OCI-LY1 (cell line): ENCODE data around the gene HAUS8.

Experiments used
- H2AFZ ChIP-seq: fragments of 200-600 bp; sonication (generic), shearing (Covaris generic); 2 replicates; pipeline ENCODE4 v1.6.0; 2014; ENCODE audit warnings: antibody characterized with exemption, mild to moderate bottlenecking, low read length
- H3F3A ChIP-seq: fragments of 200-600 bp; sonication (generic), shearing (Covaris generic); 2 replicates; pipeline ENCODE4 v1.6.0; 2014; ENCODE audit warnings: mild to moderate bottlenecking, antibody characterized with exemption, low read length, moderate library complexity; ENCODE audit not compliant: insufficient read depth
- H3K27ac ChIP-seq: fragments of 200-600 bp; sonication (generic); 2 replicates; pipeline ENCODE4 v1.5.1; 2014; ENCODE audit warnings: low read length, mixed run types, mild to moderate bottlenecking, low read depth; ENCODE audit not compliant: poor library complexity, severe bottlenecking
- H3K27me3 ChIP-seq: fragments of 200-600 bp; sonication (generic); 2 replicates; pipeline ENCODE4 v1.6.0; 2014; ENCODE audit warnings: antibody characterized with exemption, mild to moderate bottlenecking, low read length, moderate library complexity; ENCODE audit not compliant: insufficient read depth
- H3K36me3 ChIP-seq: fragments of 200-600 bp; sonication (generic); 2 replicates; pipeline ENCODE4 v1.6.1; 2014; ENCODE audit warnings: mild to moderate bottlenecking, antibody characterized with exemption, low read length, moderate library complexity, mixed read lengths; ENCODE audit not compliant: insufficient read depth
- H3K4me1 ChIP-seq: fragments of 200-600 bp; sonication (generic); 2 replicates; pipeline ENCODE4 v1.5.1; 2014; ENCODE audit warnings: mild to moderate bottlenecking, low read length, moderate library complexity; ENCODE audit not compliant: insufficient read depth, severe bottlenecking
- H3K4me2 ChIP-seq: fragments of 200-600 bp; sonication (generic), shearing (Covaris generic); 2 replicates; pipeline ENCODE4 v1.6.1; 2014; ENCODE audit warnings: low read length
- H3K4me3 ChIP-seq: fragments of 200-600 bp; sonication (generic); 2 replicates; pipeline ENCODE4 v1.5.1; 2014; ENCODE audit warnings: low read length, low read depth, mild to moderate bottlenecking, mixed read lengths; ENCODE audit not compliant: poor library complexity, severe bottlenecking
- H3K79me2 ChIP-seq: fragments of 200-600 bp; shearing (Covaris generic); 2 replicates; pipeline ENCODE4 v1.6.1; 2016; ENCODE audit warnings: mixed run types, low read length, mixed read lengths; ENCODE audit not compliant: insufficient read depth
- H3K9ac ChIP-seq: fragments of 200-600 bp; sonication (generic), shearing (Covaris generic); 2 replicates; pipeline ENCODE4 v1.6.1; 2014; ENCODE audit warnings: mild to moderate bottlenecking, low read length, mixed read lengths
- H3K9me2 ChIP-seq: fragments of 200-600 bp; sonication (generic), shearing (Covaris generic); 2 replicates; pipeline ENCODE4 v1.6.1; 2014; ENCODE audit warnings: low read depth, mild to moderate bottlenecking, low read length, mixed read lengths
- H3K9me3 ChIP-seq: fragments of 200-600 bp; shearing (Covaris generic); 2 replicates; pipeline ENCODE4 v1.6.1; 2014; ENCODE audit warnings: low read length, mixed read lengths
- H4K20me1 ChIP-seq: fragments of 200-600 bp; sonication (generic), shearing (Covaris generic); 2 replicates; pipeline ENCODE4 v1.6.0; 2016; ENCODE audit warnings: mild to moderate bottlenecking, low read length; ENCODE audit not compliant: insufficient read depth
- CTCF ChIP-seq: fragments of 200-600 bp; sonication (generic), shearing (Covaris generic); IDR thresholded peaks from 2 replicates; pipeline ENCODE4 v1.5.1; 2017; ENCODE audit warnings: mild to moderate bottlenecking, antibody characterized with exemption, low read length, moderate library complexity, mixed read lengths
- EZH2 ChIP-seq: fragments of 200-600 bp; sonication (generic), shearing (Covaris generic); IDR thresholded peaks from 2 replicates; pipeline ENCODE4 v1.8.0; 2017; ENCODE audit warnings: borderline replicate concordance, mixed run types, mild to moderate bottlenecking, antibody characterized with exemption, low read length, moderate library complexity, mixed read lengths

HAUS8 gene

GRCh38 chr19:17114414-17114831 is 39.2 kb upstream of the HAUS8 start:
- Histone ChIP-seq H3F3A (no peaks in the 10 kb centered on the region), H3K79me2 (no peaks in the 10 kb centered on the region), H3K9ac (no peak overlapping the region), H3K27me3 (no peaks in the 10 kb centered on the region), H3K9me2 (no peaks in the 10 kb centered on the region), H3K4me1 (peaks cover 13% of the 10 kb centered on the region), H3K4me3 (no peak overlapping the region), H3K27ac (no peak overlapping the region), H4K20me1 (no peaks in the 10 kb centered on the region), H2AFZ (no peak overlapping the region), H3K4me2 (no peak overlapping the region), H3K9me3 (no peaks in the 10 kb centered on the region), H3K36me3 (peaks cover 49% of the 10 kb centered on the region)
- TF ChIP-seq EZH2 (no peak), CTCF (no peak)

- no peaks in the 10 kb centered on the region for H4K20me1 ChIP-seq
- no peak overlapping the region for H3K27ac ChIP-seq
- H3K4me3 ChIP-seq: no peak overlapping the region
- no peaks in the 10 kb centered on the region for H3K79me2 ChIP-seq
- peaks cover 54% of the 10 kb centered on the region for H3K36me3 ChIP-seq
- H3K4me1 ChIP-seq: peaks cover 20% of the 10 kb centered on the region
- no peak overlapping the region for H2AFZ ChIP-seq
- no peaks in the 10 kb centered on the region for H3F3A ChIP-seq
- no peak overlapping the region for H3K9ac ChIP-seq
- no peaks in the 10 kb centered on the region for H3K27me3 ChIP-seq
- no peak overlapping the region for H3K4me2 ChIP-seq
- H3K9me3 ChIP-seq: no peaks in the 10 kb centered on the region
- TF ChIP-seq CTCF (no peak), EZH2 (no peak)
- no peaks in the 10 kb centered on the region for H3K9me2 ChIP-seq
These were observed 38.0 kb upstream of the HAUS8 start for GRCh38 chr19:17113127-17113785.

- Histone ChIP-seq H3K79me2 (no peaks in the 10 kb centered on the region), H3K4me3 (no peak overlapping the region), H3K9me2 (no peaks in the 10 kb centered on the region), H3K27ac (no peak overlapping the region), H4K20me1 (no peaks in the 10 kb centered on the region), H3K27me3 (no peaks in the 10 kb centered on the region), H3K9ac (no peak overlapping the region), H3K4me2 (no peak overlapping the region), H2AFZ (no peak overlapping the region), H3K9me3 (no peaks in the 10 kb centered on the region), H3K4me1 (peaks cover 25% of the 10 kb centered on the region), H3F3A (no peaks in the 10 kb centered on the region), H3K36me3 (peaks cover 60% of the 10 kb centered on the region)
- TF ChIP-seq EZH2: no peak
- no peak for TF ChIP-seq CTCF
These were observed 37.4 kb upstream of the HAUS8 start for GRCh38 chr19:17112700-17113099.
